ENCODE results near the gene ZDHHC7. TPM values are rescaled to one million over a fixed set of nuclear protein-coding genes. Genes with fewer than 3 reads are reported as not detected.
A peak's percentile ranks its signal among the peaks of the same experiment; 100 is the strongest.

Gene ZDHHC7
- total RNA-seq, 2 experiments from 2014 or later = 20.7 to 23.6 TPM

- DNase-seq = no peak
- ATAC-seq = no peak
- intact Hi-C loops (cut with micrococcal nuclease) = no loop called here
- ChIA-PET POLR2A (interaction anchor here (1.8 kb wide), 1 partner anchor 10 kb away, joined by 5 read pairs; no protein-coding TSS in a partner anchor), CTCF (interaction anchor here (1.5 kb wide), 1 partner anchor 26 kb away, joined by 4 read pairs; no protein-coding TSS in a partner anchor)
- TF ChIP-seq CTCF (IDR thresholded peaks at IDR 0.05) = no peak
- Mint-ChIP-seq H3K36me3 (ENCODE audit: low read depth) (peaks cover 2% of the 10 kb centered on the region), H3K9me3 (no peaks in the 10 kb centered on the region), H3K27me3 (no peaks in the 10 kb centered on the region), H3K4me1 (ENCODE audit: low read depth) (peaks cover 36% of the 10 kb centered on the region), H3K4me3 (no peak overlapping the region), H3K27ac (no peak overlapping the region)
These were observed 20.1 kb upstream of the ZDHHC7 start for GRCh38 chr16:85031451-85031850.

- peak overlapping the region; percentile 85 for H3K4me3 Mint-ChIP-seq
- TF ChIP-seq CTCF (IDR thresholded peaks at IDR 0.05) = no peak
- H3K36me3 Mint-ChIP-seq (ENCODE audit: low read depth) = peaks cover 2% of the 10 kb centered on the region
- no peaks in the 10 kb centered on the region for H3K27me3 Mint-ChIP-seq
- CTCF ChIA-PET = interaction anchor here (0.8 to 1.7 kb wide), 6 partner anchors 15 to 57 kb away, joined by 3 to 5 read pairs (median 3); no protein-coding TSS in a partner anchor
- ATAC-seq (no peak), DNase-seq (no peak)
- intact Hi-C loops (cut with micrococcal nuclease) = loop anchor here (1.0 kb wide), 2 partner anchors 19 to 25 kb away; partner anchors contain the start of gene ZDHHC7
- POLR2A ChIA-PET = interaction anchor here (0.8 to 1.2 kb wide), 2 partner anchors 17 to 18 kb away, joined by 3 read pairs; partner anchors contain the start of gene ZDHHC7
- H3K9me3 Mint-ChIP-seq = no peaks in the 10 kb centered on the region
- peak overlapping the region; percentile 72 for H3K27ac Mint-ChIP-seq
- H3K4me1 Mint-ChIP-seq (ENCODE audit: low read depth) = peaks cover 42% of the 10 kb centered on the region
These were observed 18.7 kb upstream of the ZDHHC7 start for GRCh38 chr16:85029981-85030401.

GRCh38 chr16:85029408-85029784 is 18.1 kb upstream of the ZDHHC7 start:
- peaks cover 2% of the 10 kb centered on the region for H3K36me3 Mint-ChIP-seq (ENCODE audit: low read depth)
- H3K4me1 Mint-ChIP-seq (ENCODE audit: low read depth) = peaks cover 42% of the 10 kb centered on the region
- POLR2A ChIA-PET = interaction anchor here (1.2 kb wide), 1 partner anchor 18 kb away, joined by 3 read pairs; the partner anchor contains the start of gene ZDHHC7
- H3K9me3 Mint-ChIP-seq = no peaks in the 10 kb centered on the region
- peak; percentile 84 for DNase-seq
- H3K27me3 Mint-ChIP-seq = no peaks in the 10 kb centered on the region
- ATAC-seq = peak; percentile 70
- CTCF ChIA-PET = interaction anchor here (1.0 to 1.7 kb wide), 3 partner anchors 39 to 58 kb away, joined by 3 to 5 read pairs (median 3); no protein-coding TSS in a partner anchor
- TF ChIP-seq CTCF (IDR thresholded peaks at IDR 0.05) = no peak
- intact Hi-C loops (cut with micrococcal nuclease) = loop anchor here (1.0 kb wide), 2 partner anchors 18 to 26 kb away; partner anchors contain the start of gene ZDHHC7
- H3K27ac Mint-ChIP-seq = peak overlapping the region; percentile 92
- H3K4me3 Mint-ChIP-seq = peak overlapping the region; percentile 85

GRCh38 chr16:85028685-85029407 is 17.5 kb upstream of the ZDHHC7 start:
- intact Hi-C loops (cut with micrococcal nuclease) = loop anchor here (1.0 kb wide), 2 partner anchors 18 to 26 kb away; partner anchors contain the start of gene ZDHHC7
- peak overlapping the region; percentile 92 for H3K27ac Mint-ChIP-seq
- peak overlapping the region; percentile 85 for H3K4me3 Mint-ChIP-seq
- CTCF ChIA-PET = interaction anchor here (0.8 to 3.3 kb wide), 7 partner anchors 16 to 86 kb away, joined by 3 to 24 read pairs (median 5); partner anchors contain the start of gene ZDHHC7
- ATAC-seq = peak; percentile 79
- peak; percentile 91 for DNase-seq
- no peaks in the 10 kb centered on the region for H3K27me3 Mint-ChIP-seq
- peaks cover 2% of the 10 kb centered on the region for H3K36me3 Mint-ChIP-seq (ENCODE audit: low read depth)
- no peaks in the 10 kb centered on the region for H3K9me3 Mint-ChIP-seq
- POLR2A ChIA-PET = interaction anchor here (0.8 to 1.7 kb wide), 5 partner anchors 17 to 31 kb away, joined by 3 to 7 read pairs (median 6); partner anchors contain the start of gene ZDHHC7
- no peak for TF ChIP-seq CTCF (IDR thresholded peaks at IDR 0.05)
- peaks cover 42% of the 10 kb centered on the region for H3K4me1 Mint-ChIP-seq (ENCODE audit: low read depth)

Measured in activated CD8-positive, alpha-beta T cell treated with anti-CD3 and anti-CD28 coated beads for 36 hours (primary cell).